SK-N-SH (cell line): ENCODE data around the gene PDHX. TPM values are rescaled to one million over a fixed set of nuclear protein-coding genes. Genes with fewer than 3 reads are reported as not detected.

Experiments used
- CTCF ChIA-PET: fragments of 300-600, 350-600 bp; formaldehyde crosslinking; extraction: SDS; loops from one replicate; lab custom pipeline; 2021; lab: Yijun Ruan, JAX
- POLR2A ChIA-PET: fragments of 350-600 bp; sonication (Branson Sonifier 250); formaldehyde crosslinking; extraction: SDS; loops from one replicate; lab custom pipeline; 2020; ENCODE audit warnings: antibody characterized with exemption, inconsistent platforms; lab: Yijun Ruan, JAX
- DNase-seq: peaks from one replicate; pipeline ENCODE4 v3.0.0; 2012
- H2AFZ ChIP-seq: fragments of 200-600 bp; sonication (generic); 2 replicates; pipeline ENCODE4 v1.8.1; 2016; ENCODE audit warnings: antibody characterized with exemption, mild to moderate bottlenecking, low read depth
- H3F3A ChIP-seq: fragments of 200-600 bp; sonication (generic); replicated peaks from 2 replicates; pipeline ENCODE3; 2016; ENCODE audit warnings: antibody characterized with exemption, mild to moderate bottlenecking; ENCODE audit not compliant: insufficient read depth
- H3K27ac ChIP-seq, 2 experiments: fragments of 200-500 bp in 1 of 2; fragments of 200-600 bp in 1 of 2; sonication (Bioruptor generic) in 1 of 2; sonication (generic), shearing (Covaris generic) in 1 of 2; 2 replicates each; pipeline versions ENCODE4 v1.5.1 to v1.6.1; 2014 to 2016; ENCODE audit warnings: low read depth in 2 of 2, inconsistent platforms in 1 of 2, low read length in 1 of 2, mild to moderate bottlenecking in 1 of 2, mixed read lengths in 1 of 2
- H3K27me3 ChIP-seq: fragments of 200-600 bp; sonication (generic), shearing (Covaris generic); 2 replicates; pipeline ENCODE4 v1.6.1; 2016; ENCODE audit warnings: mixed run types; ENCODE audit not compliant: insufficient read depth
- H3K36me3 ChIP-seq, 2 experiments: fragments of 200-500 bp in 1 of 2; fragments of 200-600 bp in 1 of 2; sonication (Bioruptor generic) in 1 of 2; sonication (generic) in 1 of 2; replicated peaks in 1 of 2; 2 replicates each; pipeline versions ENCODE3 to v1.5.1; 2014 to 2016; ENCODE audit warnings: low read length in 1 of 2, mild to moderate bottlenecking in 1 of 2; ENCODE audit not compliant: insufficient read depth in 2 of 2, control insufficient read depth in 1 of 2
- H3K4me1 ChIP-seq, 2 experiments: fragments of 200-500 bp in 1 of 2; fragments of 200-600 bp in 1 of 2; sonication (Bioruptor generic) in 1 of 2; sonication (generic), shearing (Covaris generic) in 1 of 2; 2 replicates each; pipeline versions ENCODE4 v1.5.1 to v1.6.1; 2014 to 2016; ENCODE audit warnings: low read depth in 1 of 2, low read length in 1 of 2, mixed run types in 1 of 2; ENCODE audit not compliant: insufficient read depth in 2 of 2, control insufficient read depth in 1 of 2
- H3K4me2 ChIP-seq: fragments of 200-600 bp; sonication (generic), shearing (Covaris generic); 2 replicates; pipeline ENCODE4 v1.6.1; 2017; ENCODE audit warnings: mixed run types
- H3K4me3 ChIP-seq, 2 experiments: fragments of 200-500 bp in 1 of 2; fragments of 200-600 bp in 1 of 2; sonication (Bioruptor generic) in 1 of 2; sonication (generic), shearing (Covaris generic) in 1 of 2; 2 replicates each; pipeline versions ENCODE4 v1.5.1 to v1.8.1; 2014 to 2016; ENCODE audit warnings: low read depth in 2 of 2, inconsistent platforms in 1 of 2, low read length in 1 of 2, mild to moderate bottlenecking in 1 of 2, mixed read lengths in 1 of 2, moderate library complexity in 1 of 2
- H3K79me2 ChIP-seq: fragments of 200-600 bp; sonication (generic); 2 replicates; pipeline ENCODE4 v1.8.1; 2017; ENCODE audit warnings: mild to moderate bottlenecking; ENCODE audit not compliant: insufficient read depth
- H3K9ac ChIP-seq: fragments of 200-600 bp; sonication (generic); 2 replicates; pipeline ENCODE4 v1.6.1; 2017; ENCODE audit warnings: mixed run types
- H3K9me2 ChIP-seq: fragments of 200-600 bp; sonication (generic); 2 replicates; pipeline ENCODE4 v1.6.1; 2017; ENCODE audit warnings: mixed run types
- H3K9me3 ChIP-seq: fragments of 200-600 bp; sonication (generic); 2 replicates; pipeline ENCODE4 v1.6.1; 2017; ENCODE audit warnings: mixed run types, mild to moderate bottlenecking, moderate library complexity
- H4K20me1 ChIP-seq: fragments of 200-600 bp; sonication (generic); 2 replicates; pipeline ENCODE4 v1.6.1; 2017; ENCODE audit warnings: mild to moderate bottlenecking, mixed run types; ENCODE audit not compliant: insufficient read depth
- EZH2phosphoT487 ChIP-seq: fragments of 200-600 bp; sonication (generic); IDR thresholded peaks from 2 replicates; pipeline ENCODE4 v1.6.1; 2017; ENCODE audit warnings: low read depth, mixed run types, mild to moderate bottlenecking, antibody characterized with exemption, moderate library complexity, borderline replicate concordance
- FOXM1 ChIP-seq: IDR thresholded peaks from 2 replicates; pipeline ENCODE4 v1.4.0; 2012; ENCODE audit warnings: low read depth, mild to moderate bottlenecking
- MEF2A ChIP-seq: IDR thresholded peaks from 2 replicates; pipeline ENCODE4 v1.4.0; 2012; ENCODE audit warnings: low read depth, borderline replicate concordance
- MXI1 ChIP-seq: IDR thresholded peaks from 2 replicates; pipeline ENCODE4 v1.6.1; 2012; ENCODE audit warnings: mild to moderate bottlenecking, low read depth, low read length, improper control_type of control experiment
- NFIC ChIP-seq: IDR thresholded peaks from 2 replicates; pipeline ENCODE4 v1.4.0; 2012; ENCODE audit warnings: borderline replicate concordance
- NRF1 ChIP-seq: IDR thresholded peaks from 2 replicates; pipeline ENCODE4 v1.6.1; 2012; ENCODE audit warnings: low read depth, mild to moderate bottlenecking, low read length
- RAD21 ChIP-seq: IDR thresholded peaks from 2 replicates; pipeline ENCODE4 v1.6.1; 2012; ENCODE audit warnings: mild to moderate bottlenecking, low read length
- SIN3A ChIP-seq: IDR thresholded peaks from 2 replicates; pipeline ENCODE4 v1.6.1; 2012; ENCODE audit warnings: low read depth, mild to moderate bottlenecking, low read length, moderate library complexity, borderline replicate concordance
- TAF1 ChIP-seq: IDR thresholded peaks from 2 replicates; pipeline ENCODE4 v1.6.1; 2012; ENCODE audit warnings: low read depth, mild to moderate bottlenecking, low read length, moderate library complexity, borderline replicate concordance
- TCF12 ChIP-seq: IDR thresholded peaks from 2 replicates; pipeline ENCODE4 v1.4.0; 2012
- TEAD4 ChIP-seq: IDR thresholded peaks from 2 replicates; pipeline ENCODE4 v1.4.0; 2012; ENCODE audit warnings: mild to moderate bottlenecking, borderline replicate concordance; ENCODE audit not compliant: insufficient read depth
- WGBS: methylation state at CpG from one replicate; pipeline ENCODE4 v1.1.6; 2017; ENCODE audit warnings: low lambda C conversion rate; 5-methylcytosine and 5-hydroxymethylcytosine counted together
- polyA plus RNA-seq, 3 experiments: library from polyadenylated mRNA; depleted of rRNA; stranded (reverse); fragments of >200 nt; gene quantifications; 2 replicates each; pipeline ENCODE4 v1.2.3, GENCODE V29; 2012
- TF ChIP-seq, protein P1 (sequence below): IDR thresholded peaks from 2 replicates; pipeline ENCODE4 v1.6.1; 2012; ENCODE audit warnings: mild to moderate bottlenecking, low read depth, low read length, moderate library complexity
- TF ChIP-seq, protein P2 (sequence below): IDR thresholded peaks from 2 replicates; pipeline ENCODE4 v1.4.0; 2012; ENCODE audit warnings: low read depth
- TF ChIP-seq, protein P3 (sequence below): IDR thresholded peaks from 2 replicates; pipeline ENCODE4 v1.4.0; 2012; ENCODE audit warnings: low read depth, borderline replicate concordance
- TF ChIP-seq, protein P4 (sequence below): IDR thresholded peaks from 2 replicates; pipeline ENCODE4 v1.4.0; 2012; ENCODE audit warnings: low read depth, borderline replicate concordance

Gene PDHX
- polyA plus RNA-seq, 1 of the 3 experiments (the other 2 are of a cell fraction), result 14.8 TPM

DNA sequence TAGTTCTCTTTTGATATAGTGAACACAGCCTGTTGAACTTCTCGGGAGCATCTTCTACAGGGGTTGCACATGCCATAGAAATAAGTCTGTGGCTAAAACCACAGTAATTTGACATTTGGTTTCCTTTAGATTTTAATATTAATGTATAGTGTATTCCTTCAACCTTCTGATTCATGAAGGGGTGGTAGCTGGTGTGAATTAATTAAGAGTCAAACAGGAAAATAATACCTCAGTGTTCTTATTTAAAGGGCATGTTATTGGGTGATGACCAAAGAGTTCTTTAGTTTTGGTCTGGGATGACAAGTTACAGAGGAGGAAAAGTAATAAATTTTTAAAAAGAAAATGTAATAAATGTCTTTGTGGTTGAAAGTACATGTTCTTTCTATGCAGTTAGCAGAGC is 86.8 kb downstream of the PDHX start:
- H3K4me1 ChIP-seq, result peaks cover 0 to 13% of the 10 kb centered on the region in 2 experiments; a peak in 3 of 4 replicates
- H2AFZ ChIP-seq, result no peak overlapping the region
- no peaks in the 10 kb centered on the region for H3K79me2 ChIP-seq
- H3K27ac ChIP-seq, result no peak overlapping the region
- ChIA-PET POLR2A (no interaction called here), CTCF (interaction anchor here (1.6 to 1.7 kb wide), 2 partner anchors 235 to 303 kb away, joined by 4 to 7 read pairs; no protein-coding TSS in a partner anchor)
- peaks cover 13% of the 10 kb centered on the region for H3F3A ChIP-seq
- no peak overlapping the region for H3K4me3 ChIP-seq
- no peaks in the 10 kb centered on the region for H3K36me3 ChIP-seq
- H3K9me2 ChIP-seq, result no peaks in the 10 kb centered on the region
- WGBS, result 4% methylated on average over 1 of the region's 1 CpG
- H3K4me2 ChIP-seq, result no peak overlapping the region
- no peak overlapping the region for H3K9ac ChIP-seq
- no peak for TF ChIP-seq RAD21
- TF ChIP-seq, protein P1, sequence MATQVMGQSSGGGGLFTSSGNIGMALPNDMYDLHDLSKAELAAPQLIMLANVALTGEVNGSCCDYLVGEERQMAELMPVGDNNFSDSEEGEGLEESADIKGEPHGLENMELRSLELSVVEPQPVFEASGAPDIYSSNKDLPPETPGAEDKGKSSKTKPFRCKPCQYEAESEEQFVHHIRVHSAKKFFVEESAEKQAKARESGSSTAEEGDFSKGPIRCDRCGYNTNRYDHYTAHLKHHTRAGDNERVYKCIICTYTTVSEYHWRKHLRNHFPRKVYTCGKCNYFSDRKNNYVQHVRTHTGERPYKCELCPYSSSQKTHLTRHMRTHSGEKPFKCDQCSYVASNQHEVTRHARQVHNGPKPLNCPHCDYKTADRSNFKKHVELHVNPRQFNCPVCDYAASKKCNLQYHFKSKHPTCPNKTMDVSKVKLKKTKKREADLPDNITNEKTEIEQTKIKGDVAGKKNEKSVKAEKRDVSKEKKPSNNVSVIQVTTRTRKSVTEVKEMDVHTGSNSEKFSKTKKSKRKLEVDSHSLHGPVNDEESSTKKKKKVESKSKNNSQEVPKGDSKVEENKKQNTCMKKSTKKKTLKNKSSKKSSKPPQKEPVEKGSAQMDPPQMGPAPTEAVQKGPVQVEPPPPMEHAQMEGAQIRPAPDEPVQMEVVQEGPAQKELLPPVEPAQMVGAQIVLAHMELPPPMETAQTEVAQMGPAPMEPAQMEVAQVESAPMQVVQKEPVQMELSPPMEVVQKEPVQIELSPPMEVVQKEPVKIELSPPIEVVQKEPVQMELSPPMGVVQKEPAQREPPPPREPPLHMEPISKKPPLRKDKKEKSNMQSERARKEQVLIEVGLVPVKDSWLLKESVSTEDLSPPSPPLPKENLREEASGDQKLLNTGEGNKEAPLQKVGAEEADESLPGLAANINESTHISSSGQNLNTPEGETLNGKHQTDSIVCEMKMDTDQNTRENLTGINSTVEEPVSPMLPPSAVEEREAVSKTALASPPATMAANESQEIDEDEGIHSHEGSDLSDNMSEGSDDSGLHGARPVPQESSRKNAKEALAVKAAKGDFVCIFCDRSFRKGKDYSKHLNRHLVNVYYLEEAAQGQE, result no peak
- no peak for TF ChIP-seq MXI1
- no peak for TF ChIP-seq NRF1
- no peak for TF ChIP-seq FOXM1
- TF ChIP-seq, protein P2, sequence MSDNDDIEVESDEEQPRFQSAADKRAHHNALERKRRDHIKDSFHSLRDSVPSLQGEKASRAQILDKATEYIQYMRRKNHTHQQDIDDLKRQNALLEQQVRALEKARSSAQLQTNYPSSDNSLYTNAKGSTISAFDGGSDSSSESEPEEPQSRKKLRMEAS, result no peak
- no peak for TF ChIP-seq EZH2phosphoT487
- TF ChIP-seq, protein P3, sequence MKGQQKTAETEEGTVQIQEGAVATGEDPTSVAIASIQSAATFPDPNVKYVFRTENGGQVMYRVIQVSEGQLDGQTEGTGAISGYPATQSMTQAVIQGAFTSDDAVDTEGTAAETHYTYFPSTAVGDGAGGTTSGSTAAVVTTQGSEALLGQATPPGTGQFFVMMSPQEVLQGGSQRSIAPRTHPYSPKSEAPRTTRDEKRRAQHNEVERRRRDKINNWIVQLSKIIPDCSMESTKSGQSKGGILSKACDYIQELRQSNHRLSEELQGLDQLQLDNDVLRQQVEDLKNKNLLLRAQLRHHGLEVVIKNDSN, result no peak
- DNase-seq, result no peak
- no peaks in the 10 kb centered on the region for H4K20me1 ChIP-seq
- H3K9me3 ChIP-seq, result no peaks in the 10 kb centered on the region
- no peaks in the 10 kb centered on the region for H3K27me3 ChIP-seq

DNA sequence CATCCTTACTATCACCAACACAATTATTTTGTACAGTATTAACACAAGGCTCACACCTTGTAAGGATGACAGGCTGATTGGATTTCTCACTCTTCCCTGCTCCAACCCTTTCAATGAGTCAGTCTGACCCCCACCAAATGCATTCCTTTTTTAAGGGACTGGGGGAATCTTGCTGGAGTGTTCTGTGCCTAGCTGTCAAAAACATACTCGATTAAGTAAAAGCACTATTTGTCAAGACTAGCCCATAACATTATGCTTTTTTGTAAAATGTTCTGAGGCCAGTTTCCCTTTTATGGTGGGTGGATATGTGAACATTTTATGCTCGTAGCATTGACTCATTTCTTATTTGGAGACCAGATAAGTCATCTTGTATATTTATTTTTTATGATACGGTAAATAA is 87.2 kb downstream of the PDHX start:
- no peaks in the 10 kb centered on the region for H3K9me2 ChIP-seq
- ChIA-PET POLR2A (no interaction called here), CTCF (interaction anchor here (1.6 to 1.7 kb wide), 2 partner anchors 235 to 302 kb away, joined by 4 to 7 read pairs; no protein-coding TSS in a partner anchor)
- no peak overlapping the region for H3K4me3 ChIP-seq
- H3K9me3 ChIP-seq, result no peaks in the 10 kb centered on the region
- no peak for TF ChIP-seq TAF1
- TF ChIP-seq TCF12, result no peak
- TF ChIP-seq, protein P4, sequence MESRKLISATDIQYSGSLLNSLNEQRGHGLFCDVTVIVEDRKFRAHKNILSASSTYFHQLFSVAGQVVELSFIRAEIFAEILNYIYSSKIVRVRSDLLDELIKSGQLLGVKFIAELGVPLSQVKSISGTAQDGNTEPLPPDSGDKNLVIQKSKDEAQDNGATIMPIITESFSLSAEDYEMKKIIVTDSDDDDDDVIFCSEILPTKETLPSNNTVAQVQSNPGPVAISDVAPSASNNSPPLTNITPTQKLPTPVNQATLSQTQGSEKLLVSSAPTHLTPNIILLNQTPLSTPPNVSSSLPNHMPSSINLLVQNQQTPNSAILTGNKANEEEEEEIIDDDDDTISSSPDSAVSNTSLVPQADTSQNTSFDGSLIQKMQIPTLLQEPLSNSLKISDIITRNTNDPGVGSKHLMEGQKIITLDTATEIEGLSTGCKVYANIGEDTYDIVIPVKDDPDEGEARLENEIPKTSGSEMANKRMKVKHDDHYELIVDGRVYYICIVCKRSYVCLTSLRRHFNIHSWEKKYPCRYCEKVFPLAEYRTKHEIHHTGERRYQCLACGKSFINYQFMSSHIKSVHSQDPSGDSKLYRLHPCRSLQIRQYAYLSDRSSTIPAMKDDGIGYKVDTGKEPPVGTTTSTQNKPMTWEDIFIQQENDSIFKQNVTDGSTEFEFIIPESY, result no peak
- no peak for TF ChIP-seq MXI1
- no peak for TF ChIP-seq SIN3A
- TF ChIP-seq TEAD4, result no peak
- no peak for TF ChIP-seq NRF1
- no peak for TF ChIP-seq MEF2A
- no peak for TF ChIP-seq NFIC
- no peaks in the 10 kb centered on the region for H3K27me3 ChIP-seq
- H3K4me1 ChIP-seq, result peaks cover 0 to 8% of the 10 kb centered on the region in 2 experiments; a peak in 3 of 4 replicates
- no peaks in the 10 kb centered on the region for H4K20me1 ChIP-seq
- no peak overlapping the region for H3K27ac ChIP-seq
- peaks cover 9% of the 10 kb centered on the region for H3F3A ChIP-seq
- no peaks in the 10 kb centered on the region for H3K79me2 ChIP-seq
- H3K4me2 ChIP-seq, result no peak overlapping the region
- no peak overlapping the region for H3K9ac ChIP-seq
- H2AFZ ChIP-seq, result no peak overlapping the region
- H3K36me3 ChIP-seq, result no peaks in the 10 kb centered on the region
- 84% methylated on average over 3 of the region's 3 CpGs for WGBS
- DNase-seq, result no peak
